SU-DHL-6 (cell line): Measurements from ENCODE around the gene CACNA1C.

ENCODE experiments used
- EZH2phosphoT487 ChIP-seq: fragments of 200-600 bp; sonication (generic), shearing (Covaris generic); conservative IDR thresholded peaks from 2 replicates; pipeline ENCODE4 v1.6.1; 2018; ENCODE audit warnings: mild to moderate bottlenecking, antibody characterized with exemption, low read length, moderate library complexity, mixed read lengths
- TF ChIP-seq, protein P1 (sequence below): fragments of 200-600 bp; sonication (generic); IDR thresholded peaks from one replicate; pipeline ENCODE4 v1.5.1; 2017; ENCODE audit warnings: antibody characterized with exemption, mild to moderate bottlenecking, low read length, moderate library complexity; ENCODE audit not compliant: insufficient read depth, poor library complexity, severe bottlenecking

DNA sequence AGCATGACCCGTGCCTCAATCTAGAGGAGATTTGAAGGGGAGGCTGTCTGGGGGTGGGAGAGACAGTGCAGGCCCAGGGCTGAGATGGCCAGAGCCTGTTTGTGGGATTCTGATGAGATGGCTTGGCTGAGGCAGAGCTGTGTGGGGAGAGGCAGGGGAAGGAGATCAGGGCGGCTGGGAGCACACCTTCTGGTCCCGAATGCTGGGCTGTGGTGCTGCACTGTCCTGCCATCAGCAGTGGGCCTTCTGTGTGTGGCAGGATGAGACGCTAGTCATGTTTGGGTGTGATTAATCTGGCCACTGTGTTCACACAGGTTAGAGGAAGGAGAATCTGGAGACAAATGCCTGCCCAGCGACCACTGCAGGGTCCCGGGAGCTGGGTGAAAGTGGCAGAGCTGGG is 300.9 kb downstream of the CACNA1C start:
- TF ChIP-seq, protein P1, sequence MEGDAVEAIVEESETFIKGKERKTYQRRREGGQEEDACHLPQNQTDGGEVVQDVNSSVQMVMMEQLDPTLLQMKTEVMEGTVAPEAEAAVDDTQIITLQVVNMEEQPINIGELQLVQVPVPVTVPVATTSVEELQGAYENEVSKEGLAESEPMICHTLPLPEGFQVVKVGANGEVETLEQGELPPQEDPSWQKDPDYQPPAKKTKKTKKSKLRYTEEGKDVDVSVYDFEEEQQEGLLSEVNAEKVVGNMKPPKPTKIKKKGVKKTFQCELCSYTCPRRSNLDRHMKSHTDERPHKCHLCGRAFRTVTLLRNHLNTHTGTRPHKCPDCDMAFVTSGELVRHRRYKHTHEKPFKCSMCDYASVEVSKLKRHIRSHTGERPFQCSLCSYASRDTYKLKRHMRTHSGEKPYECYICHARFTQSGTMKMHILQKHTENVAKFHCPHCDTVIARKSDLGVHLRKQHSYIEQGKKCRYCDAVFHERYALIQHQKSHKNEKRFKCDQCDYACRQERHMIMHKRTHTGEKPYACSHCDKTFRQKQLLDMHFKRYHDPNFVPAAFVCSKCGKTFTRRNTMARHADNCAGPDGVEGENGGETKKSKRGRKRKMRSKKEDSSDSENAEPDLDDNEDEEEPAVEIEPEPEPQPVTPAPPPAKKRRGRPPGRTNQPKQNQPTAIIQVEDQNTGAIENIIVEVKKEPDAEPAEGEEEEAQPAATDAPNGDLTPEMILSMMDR = no peak
- TF ChIP-seq EZH2phosphoT487 = no peak
